Spinal cord (tissue), 10 donors: Measurements from ENCODE around the gene FARP1. TPM values are rescaled to one million over a fixed set of nuclear protein-coding genes. Genes with fewer than 3 reads are reported as not detected.

Source experiments
- DNase-seq, 6 donors: peaks; one replicate each; pipeline versions ENCODE4 v3.0.0 to v3.0.0-alpha.2; 2013 to 2015; ENCODE audit warnings: low spot score in 6 of 6, low read depth in 4 of 6
- H3K27ac ChIP-seq: one replicate; pipeline ENCODE4 v1.5.1; 2013; ENCODE audit warnings: low read depth, low read length, control low read depth
- H3K27me3 ChIP-seq: one replicate; pipeline ENCODE4 v1.6.1; 2013; ENCODE audit warnings: low read length; ENCODE audit not compliant: control insufficient read depth, insufficient read depth
- H3K36me3 ChIP-seq: one replicate; pipeline ENCODE4 v1.6.1; 2013; ENCODE audit warnings: low read length; ENCODE audit not compliant: control insufficient read depth, insufficient read depth
- H3K4me1 ChIP-seq: one replicate; pipeline ENCODE4 v1.6.1; 2013; ENCODE audit warnings: low read length; ENCODE audit not compliant: control insufficient read depth, insufficient read depth
- H3K4me3 ChIP-seq: one replicate; pipeline ENCODE4 v1.5.1; 2013; ENCODE audit warnings: low read depth, low read length, control low read depth
- H3K9me3 ChIP-seq: one replicate; pipeline ENCODE4 v1.6.1; 2013; ENCODE audit warnings: low read length; ENCODE audit not compliant: control insufficient read depth, insufficient read depth
- WGBS: methylation state at CpG from one replicate; pipeline ENCODE4 v1.1.5; 2013; ENCODE audit warnings: missing lambda C conversion rate; ENCODE audit not compliant: insufficient coverage; 5-methylcytosine and 5-hydroxymethylcytosine counted together
- polyA plus RNA-seq, 2 donors: library from polyadenylated mRNA; unstranded; fragments of 120-200 nt; gene quantifications; one replicate each; pipeline ENCODE4 v1.2.1, GENCODE V29; 2013; ENCODE audit not compliant: insufficient read length in 2 of 2
- total RNA-seq, 2 donors: library from RNA; depleted of rRNA in 1 of 2; stranded (reverse); fragments of 120-200 nt in 1 of 2; fragments of >200 nt in 1 of 2; gene quantifications; one replicate each; pipeline versions ENCODE4 v1.2.3 to v1.2.4, GENCODE V29; 2013 to 2014
- donor health status: healthy.

Gene FARP1
- total and polyA plus RNA-seq, 4 donors, result 44.0 to 134 (median 90.5) TPM

DNA sequence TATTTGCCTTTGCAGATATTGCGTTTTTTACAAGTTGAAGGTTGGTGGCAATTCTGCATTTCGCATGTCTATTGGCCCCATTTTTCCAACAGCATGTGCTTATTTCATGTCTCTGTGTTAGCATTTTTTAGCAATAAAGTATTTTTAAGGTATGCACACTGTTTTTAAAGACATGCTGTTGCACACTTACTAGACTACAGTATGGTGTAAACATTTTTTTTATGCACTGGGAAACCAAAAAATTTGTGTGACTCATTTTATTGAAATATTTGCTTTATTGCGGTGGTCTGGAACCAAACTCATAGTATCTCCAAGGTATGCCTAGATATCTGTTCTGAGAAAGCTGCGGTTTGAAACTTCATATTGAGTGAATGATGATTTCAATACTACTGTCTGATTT is 89.6 kb downstream of the FARP1 start:
- Histone ChIP-seq H3K27me3 (no peaks in the 10 kb centered on the region), H3K4me1 (no peaks in the 10 kb centered on the region), H3K36me3 (no peaks in the 10 kb centered on the region), H3K27ac (no peak overlapping the region), H3K9me3 (peaks cover 2% of the 10 kb centered on the region), H3K4me3 (no peak overlapping the region)
- WGBS, result no CpG with 5 or more reads among the region's 4 CpGs
- no peak for DNase-seq

DNA sequence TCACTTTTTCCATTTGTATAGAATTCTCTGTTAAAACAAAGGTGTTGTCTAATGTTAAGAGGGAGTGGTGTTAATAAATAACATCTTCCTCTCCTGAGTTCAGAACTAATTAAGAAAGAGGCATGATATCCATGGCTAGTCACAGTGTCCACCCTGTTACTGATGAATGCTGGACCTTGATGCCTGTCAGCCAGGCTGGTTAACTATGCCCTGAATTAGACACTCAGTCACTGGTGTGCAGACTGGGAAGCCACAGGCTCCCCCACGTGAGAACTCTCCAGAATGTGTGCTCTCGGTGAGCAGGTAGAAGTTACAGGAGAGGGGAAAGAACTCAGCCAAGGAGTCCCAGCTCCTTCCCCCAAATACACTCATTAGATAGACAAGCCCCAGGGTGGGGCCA is 90.2 kb downstream of the FARP1 start:
- no peaks in the 10 kb centered on the region for H3K27me3 ChIP-seq
- no peak overlapping the region for H3K4me3 ChIP-seq
- no peak for DNase-seq
- no peaks in the 10 kb centered on the region for H3K4me1 ChIP-seq
- H3K9me3 ChIP-seq, result peaks cover 2% of the 10 kb centered on the region
- no CpG with 5 or more reads among the region's 2 CpGs for WGBS
- no peak overlapping the region for H3K27ac ChIP-seq
- no peaks in the 10 kb centered on the region for H3K36me3 ChIP-seq

DNA sequence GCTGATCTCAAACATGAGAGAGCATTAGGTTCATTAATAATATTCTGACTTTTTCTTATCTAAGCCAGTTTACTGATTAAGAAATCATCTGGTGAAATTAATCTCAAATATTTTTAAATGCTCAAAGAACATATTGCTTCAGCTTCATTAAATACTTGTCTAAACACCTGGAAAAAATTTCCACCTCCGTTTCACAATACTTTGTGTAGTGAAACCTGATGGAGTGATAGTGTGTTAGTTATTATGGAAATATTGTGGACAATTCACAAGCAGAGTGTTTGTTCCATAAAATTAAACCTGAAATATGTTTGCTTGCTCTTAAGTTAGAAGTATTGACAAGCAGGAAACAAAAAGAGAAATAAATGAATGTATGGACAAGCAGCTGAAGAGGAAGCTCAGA is 91.5 kb downstream of the FARP1 start:
- Histone ChIP-seq H3K4me3 (no peak overlapping the region), H3K36me3 (no peaks in the 10 kb centered on the region), H3K9me3 (no peaks in the 10 kb centered on the region), H3K27me3 (no peaks in the 10 kb centered on the region), H3K4me1 (peaks cover 2% of the 10 kb centered on the region), H3K27ac (no peak overlapping the region)
- no peak for DNase-seq
- no CpG with 5 or more reads among the region's 1 CpG for WGBS

DNA sequence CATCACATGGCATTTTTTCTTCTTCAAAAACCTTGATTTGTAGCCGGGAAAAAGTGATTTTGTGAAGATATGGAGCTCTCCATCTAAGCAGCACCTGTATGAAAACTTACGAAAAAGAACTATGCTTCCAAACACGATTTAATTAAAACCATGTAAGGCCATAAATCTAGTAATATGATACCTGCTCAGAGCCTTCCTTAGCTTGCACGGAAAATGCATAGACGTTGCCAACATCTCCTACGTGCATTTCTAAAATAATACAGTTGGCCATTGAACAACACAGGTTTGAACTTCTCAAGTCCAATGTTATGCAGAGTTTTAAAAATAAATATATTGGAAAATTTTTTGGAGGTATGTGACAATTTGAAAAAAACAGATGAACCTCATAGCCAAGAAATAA is 93.3 kb downstream of the FARP1 start:
- WGBS, result 89% methylated on average over 3 of the region's 6 CpGs
- DNase-seq, result no peak

DNA sequence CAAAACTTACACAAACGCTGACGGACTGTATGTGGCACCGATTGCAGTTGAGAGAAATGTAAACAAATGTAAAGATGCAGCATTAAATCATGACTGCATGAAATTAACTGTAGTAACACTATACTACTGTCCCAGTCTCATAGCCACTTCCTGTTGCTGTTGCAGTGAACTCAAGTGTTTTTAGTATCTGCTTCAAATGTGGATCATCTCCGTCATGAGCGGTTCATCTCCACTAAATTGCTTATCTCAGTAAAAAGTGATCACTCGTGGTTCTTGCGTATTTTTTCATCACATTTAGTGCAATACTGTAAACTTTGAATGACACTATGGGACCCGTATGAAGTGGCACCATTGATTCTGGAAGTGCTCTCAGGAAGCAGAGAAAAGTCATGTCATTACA is 94.4 kb downstream of the FARP1 start:
- Histone ChIP-seq H3K9me3 (no peaks in the 10 kb centered on the region), H3K27ac (no peak overlapping the region), H3K4me1 (peaks cover 4% of the 10 kb centered on the region), H3K27me3 (no peaks in the 10 kb centered on the region), H3K4me3 (no peak overlapping the region), H3K36me3 (peaks cover 7% of the 10 kb centered on the region)
- no peak for DNase-seq
- WGBS, result 89% methylated on average over 3 of the region's 8 CpGs

More for the DNA sequence above, 93.3 kb downstream of the FARP1 start:
- Histone ChIP-seq H3K4me1 (peaks cover 4% of the 10 kb centered on the region), H3K9me3 (no peaks in the 10 kb centered on the region), H3K27me3 (no peaks in the 10 kb centered on the region), H3K36me3 (peaks cover 7% of the 10 kb centered on the region), H3K27ac (no peak overlapping the region), H3K4me3 (no peak overlapping the region)

DNA sequence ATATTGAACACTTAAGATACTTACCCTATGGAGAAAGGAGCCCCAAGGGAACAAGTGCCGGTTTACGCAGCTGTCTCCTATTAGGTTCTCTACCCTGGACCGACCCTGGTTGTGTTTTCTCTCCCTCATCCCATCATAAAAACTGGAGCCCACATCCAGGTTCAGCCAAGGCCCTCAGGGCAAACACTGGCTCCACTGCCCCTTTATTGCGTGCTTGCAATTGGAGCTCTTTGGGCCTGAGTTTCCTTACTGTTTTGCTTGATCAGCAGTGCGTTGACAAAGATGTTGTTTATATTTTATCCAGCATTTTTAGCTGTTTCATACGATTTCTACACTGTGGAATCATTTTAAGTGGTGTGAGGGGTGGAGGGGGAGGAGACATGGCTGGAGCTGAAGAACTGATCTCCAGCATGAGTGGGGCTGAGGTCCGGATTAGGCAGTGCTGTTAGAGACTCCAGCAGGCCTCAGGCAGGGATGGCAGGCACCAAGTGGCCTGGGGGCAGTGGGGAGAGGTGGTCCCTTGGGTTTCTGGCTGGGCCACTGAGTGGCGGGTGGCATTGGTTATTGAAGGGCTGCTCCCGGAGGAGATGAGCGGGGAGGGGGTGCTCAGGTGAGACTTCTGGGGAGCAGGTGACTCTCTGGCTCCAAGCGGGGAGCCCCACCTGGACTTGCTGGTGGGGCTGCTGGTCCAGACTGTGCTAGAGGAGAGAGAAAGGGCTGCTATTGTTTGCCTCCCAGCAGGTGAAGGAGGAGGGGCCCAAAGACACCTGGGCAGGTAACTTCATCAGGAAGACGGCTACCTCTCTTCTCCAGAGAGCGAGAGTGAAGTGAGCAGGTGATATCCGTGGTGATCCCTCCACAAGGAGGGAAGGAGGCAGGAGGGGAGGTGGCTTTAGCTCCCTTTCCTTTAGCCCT is 96.5 kb downstream of the FARP1 start:
- WGBS, result 80% methylated on average over 9 of the region's 14 CpGs
- Histone ChIP-seq H3K4me1 (peaks cover 4% of the 10 kb centered on the region), H3K27ac (no peak overlapping the region), H3K27me3 (no peaks in the 10 kb centered on the region), H3K36me3 (peaks cover 7% of the 10 kb centered on the region), H3K4me3 (no peak overlapping the region), H3K9me3 (no peaks in the 10 kb centered on the region)
- no peak for DNase-seq

DNA sequence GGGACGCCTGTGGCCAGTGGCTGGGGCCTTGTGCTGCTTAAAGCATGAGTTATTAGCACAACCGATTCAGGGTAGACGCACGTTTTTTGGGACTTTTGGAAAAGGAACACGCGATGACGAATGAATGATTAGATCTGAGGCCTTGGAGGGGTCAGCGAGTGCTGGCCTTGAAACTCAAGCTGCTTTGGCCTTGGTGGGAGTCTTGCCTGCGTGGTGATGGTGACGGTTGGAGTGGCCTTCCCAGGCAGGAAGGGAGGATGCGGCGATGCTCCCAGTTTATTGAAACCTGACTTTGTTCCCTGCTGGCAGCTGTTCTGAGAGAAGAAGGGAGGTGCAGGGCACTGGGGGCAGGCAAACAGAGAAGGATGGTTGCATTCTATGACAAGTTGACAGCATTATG is 97.2 kb downstream of the FARP1 start:
- WGBS, result 92% methylated on average over 12 of the region's 12 CpGs
- H3K4me3 ChIP-seq, result no peak overlapping the region
- H3K9me3 ChIP-seq, result no peaks in the 10 kb centered on the region
- H3K27ac ChIP-seq, result no peak overlapping the region
- no peaks in the 10 kb centered on the region for H3K27me3 ChIP-seq
- peaks cover 4% of the 10 kb centered on the region for H3K4me1 ChIP-seq
- H3K36me3 ChIP-seq, result peaks cover 7% of the 10 kb centered on the region
- no peak for DNase-seq

DNA sequence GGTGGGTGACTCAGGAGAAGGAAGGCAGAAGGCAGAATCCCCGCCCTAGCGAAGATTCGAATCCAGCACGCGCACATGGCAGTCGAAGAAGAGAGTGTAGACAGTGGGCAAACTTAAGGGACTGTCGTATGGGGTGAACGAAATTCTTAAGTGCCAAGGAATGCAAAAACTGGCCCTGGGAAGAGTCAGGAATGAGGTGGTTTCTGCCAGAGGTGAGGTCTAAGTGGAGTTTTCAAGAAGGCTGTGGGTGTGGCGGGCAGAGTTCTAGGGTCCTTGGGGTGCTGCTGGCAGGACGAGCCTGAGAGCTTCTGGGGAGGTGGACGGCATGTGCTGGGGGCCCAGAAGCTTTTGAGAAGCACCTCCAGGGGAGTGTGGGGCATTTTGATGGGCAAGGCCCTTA is 98.1 kb downstream of the FARP1 start:
- WGBS, result over 99% methylated on average over 11 of the region's 11 CpGs

DNA sequence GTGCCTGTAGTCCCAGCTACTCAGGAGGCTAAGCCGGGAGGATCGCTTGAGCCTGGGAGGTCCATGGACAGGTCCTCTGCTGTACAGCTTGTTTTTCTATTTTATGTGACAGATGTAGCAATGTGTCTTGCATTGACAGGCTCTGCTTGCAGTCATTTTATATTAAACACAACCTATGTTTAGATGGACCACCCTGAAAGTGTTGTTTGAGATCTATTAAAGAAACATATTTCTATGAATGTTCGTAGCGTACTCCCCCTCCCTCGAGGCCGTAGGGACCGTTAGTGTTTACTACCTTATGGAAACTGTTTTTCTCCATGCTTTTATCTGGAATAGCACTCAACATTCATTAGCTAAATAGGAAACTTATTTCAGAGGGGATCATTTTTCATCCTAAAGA is 99.1 kb downstream of the FARP1 start:
- Histone ChIP-seq H3K4me1 (peaks cover 7% of the 10 kb centered on the region), H3K27ac (no peak overlapping the region), H3K4me3 (no peak overlapping the region), H3K36me3 (peaks cover 7% of the 10 kb centered on the region), H3K9me3 (no peaks in the 10 kb centered on the region), H3K27me3 (no peaks in the 10 kb centered on the region)
- no peak for DNase-seq
- no CpG with 5 or more reads among the region's 7 CpGs for WGBS

More for the DNA sequence above, 98.1 kb downstream of the FARP1 start:
- Histone ChIP-seq H3K9me3 (no peaks in the 10 kb centered on the region), H3K27ac (no peak overlapping the region), H3K27me3 (no peaks in the 10 kb centered on the region), H3K4me1 (peaks cover 7% of the 10 kb centered on the region), H3K4me3 (no peak overlapping the region), H3K36me3 (peaks cover 7% of the 10 kb centered on the region)
- no peak for DNase-seq

DNA sequence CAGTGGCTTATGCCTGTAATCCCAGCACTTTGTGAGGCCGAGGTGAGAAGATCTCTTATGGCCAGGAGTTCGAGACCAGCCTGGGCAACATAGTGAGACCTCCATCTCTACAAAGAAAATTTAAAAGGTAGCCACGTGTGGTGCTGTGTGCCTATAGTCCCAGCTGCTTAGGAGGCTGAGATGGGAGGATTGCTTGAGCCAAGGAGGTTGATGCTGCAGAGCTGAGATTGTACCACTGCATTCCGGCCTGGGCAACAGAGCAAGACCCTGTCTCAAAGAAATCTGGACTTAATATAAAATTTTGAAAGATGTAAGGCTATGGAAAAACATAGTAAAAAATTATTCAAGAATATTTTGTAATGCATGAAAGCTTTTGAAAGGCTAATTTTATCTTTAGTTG is 99.5 kb downstream of the FARP1 start:
- H3K4me1 ChIP-seq, result peaks cover 7% of the 10 kb centered on the region
- no peak overlapping the region for H3K4me3 ChIP-seq
- no peaks in the 10 kb centered on the region for H3K9me3 ChIP-seq
- no peak overlapping the region for H3K27ac ChIP-seq
- H3K27me3 ChIP-seq, result no peaks in the 10 kb centered on the region
- 100% methylated on average over 2 of the region's 4 CpGs for WGBS
- no peak for DNase-seq
- H3K36me3 ChIP-seq, result peaks cover 7% of the 10 kb centered on the region
